DOHH2 (cell line): ENCODE measurements around the gene H2AZ2.
"Not testable (repeated sequence)": the region's sequence is repeated elsewhere in the genome, so short reads cannot be mapped to it uniquely, and the experiment has no call there.

ENCODE experiments used
- H3F3A ChIP-seq: fragments of 200-600 bp; sonication (generic), shearing (Covaris generic); 2 replicates; pipeline ENCODE4 v1.6.0; 2016; ENCODE audit warnings: antibody characterized with exemption, mild to moderate bottlenecking; ENCODE audit not compliant: control insufficient read depth, insufficient read depth
- H3K27ac ChIP-seq: fragments of 200-600 bp; sonication (generic); 2 replicates; pipeline ENCODE4 v1.5.1; 2014; ENCODE audit warnings: low read depth, mild to moderate bottlenecking, low read length, moderate library complexity
- H3K27me3 ChIP-seq: fragments of 200-600 bp; sonication (generic); 2 replicates; pipeline ENCODE4 v1.6.1; 2014; ENCODE audit warnings: mild to moderate bottlenecking, low read length, mixed read lengths; ENCODE audit not compliant: control insufficient read depth
- H3K36me3 ChIP-seq: fragments of 200-600 bp; sonication (generic); 2 replicates; pipeline ENCODE4 v1.6.1; 2014; ENCODE audit warnings: mild to moderate bottlenecking, low read length, moderate library complexity, mixed read lengths; ENCODE audit not compliant: control insufficient read depth
- H3K4me1 ChIP-seq: fragments of 200-600 bp; sonication (generic); 2 replicates; pipeline ENCODE4 v1.6.1; 2014; ENCODE audit warnings: mild to moderate bottlenecking, low read length, mixed read lengths; ENCODE audit not compliant: control insufficient read depth
- H3K4me2 ChIP-seq: fragments of 200-600 bp; sonication (generic); 2 replicates; pipeline ENCODE4 v1.6.0; 2014; ENCODE audit warnings: mild to moderate bottlenecking, low read length, moderate library complexity
- H3K4me3 ChIP-seq: fragments of 200-600 bp; sonication (generic); 2 replicates; pipeline ENCODE4 v1.5.1; 2014; ENCODE audit warnings: mild to moderate bottlenecking, low read length, mixed read lengths
- H3K79me2 ChIP-seq: fragments of 200-600 bp; sonication (generic); 2 replicates; pipeline ENCODE4 v1.6.1; 2014; ENCODE audit warnings: mild to moderate bottlenecking, low read length, mixed read lengths; ENCODE audit not compliant: control insufficient read depth
- H3K9me2 ChIP-seq: fragments of 200-600 bp; sonication (generic); replicated peaks from 2 replicates; pipeline ENCODE4 v1.6.1; 2014; ENCODE audit warnings: mild to moderate bottlenecking, low read length, mixed read lengths; ENCODE audit not compliant: control insufficient read depth
- H3K9me3 ChIP-seq: fragments of 200-600 bp; sonication (generic); 2 replicates; pipeline ENCODE4 v1.6.1; 2014; ENCODE audit warnings: antibody characterized with exemption, low read length, mixed read lengths; ENCODE audit not compliant: control insufficient read depth, insufficient read depth
- H4K20me1 ChIP-seq: fragments of 200-600 bp; sonication (generic); 2 replicates; pipeline ENCODE4 v1.6.0; 2014; ENCODE audit warnings: low read depth, mild to moderate bottlenecking, antibody characterized with exemption, low read length, moderate library complexity; ENCODE audit not compliant: control insufficient read depth, insufficient read depth
- CTCF ChIP-seq: fragments of 200-600 bp; sonication (generic); IDR thresholded peaks from one replicate; pipeline ENCODE4 v1.5.1; 2014; ENCODE audit warnings: antibody characterized with exemption, mild to moderate bottlenecking, low read depth, low read length; ENCODE audit not compliant: poor library complexity, severe bottlenecking
- EZH2phosphoT487 ChIP-seq: fragments of 200-600 bp; sonication (generic); IDR thresholded peaks from 2 replicates; pipeline ENCODE4 v1.6.1; 2017; ENCODE audit warnings: borderline replicate concordance, mild to moderate bottlenecking, antibody characterized with exemption, low read length, moderate library complexity, mixed read lengths

The H2AZ2 gene

GRCh38 chr7:44808914-44809393 lies 38.9 kb downstream of the H2AZ2 start:
- Histone ChIP-seq H3K27me3 (no peaks in the 10 kb centered on the region), H3K9me2 (no peaks in the 10 kb centered on the region), H3K36me3 (peaks cover 11% of the 10 kb centered on the region), H3K27ac (no peak overlapping the region), H3K9me3 (no peaks in the 10 kb centered on the region), H4K20me1 (0 out of 2 replicates have a peak, but pooled peaks cover 4% of the 10 kb centered on the region), H3K4me1 (no peaks in the 10 kb centered on the region), H3K4me3 (no peak overlapping the region), H3K4me2 (no peak overlapping the region), H3F3A (peaks cover 43% of the 10 kb centered on the region), H3K79me2 (no peaks in the 10 kb centered on the region)
- TF ChIP-seq CTCF (no peak), EZH2phosphoT487 (no peak)

GRCh38 chr7:44805950-44806349 lies 41.9 kb downstream of the H2AZ2 start:
- Histone ChIP-seq H3K4me3 (no peak overlapping the region), H3K9me2 (no peaks in the 10 kb centered on the region), H3K79me2 (no peaks in the 10 kb centered on the region), H3K9me3 (no peaks in the 10 kb centered on the region), H3K36me3 (peaks cover 40% of the 10 kb centered on the region), H3F3A (peaks cover 66% of the 10 kb centered on the region), H4K20me1 (peaks cover 15% of the 10 kb centered on the region; the same call in 1 of the 2 replicates), H3K27ac (no peak overlapping the region), H3K4me1 (no peaks in the 10 kb centered on the region), H3K27me3 (no peaks in the 10 kb centered on the region), H3K4me2 (no peak overlapping the region)
- TF ChIP-seq EZH2phosphoT487 (no peak), CTCF (no peak)

- not testable (repeated sequence) for H3K9me3 ChIP-seq, H3K27me3 ChIP-seq, H3K4me3 ChIP-seq, H3K4me1 ChIP-seq, H3K27ac ChIP-seq, H3K4me2 ChIP-seq, H3K9me2 ChIP-seq
- Histone ChIP-seq H3K79me2 (peaks cover 16% of the 10 kb centered on the region), H3F3A (peaks cover 82% of the 10 kb centered on the region), H3K36me3 (peaks cover 60% of the 10 kb centered on the region), H4K20me1 (peaks cover 30% of the 10 kb centered on the region)
These were observed 43.9 kb downstream of the H2AZ2 start for GRCh38 chr7:44803828-44804519.

- no peaks in the 10 kb centered on the region for H3K27me3 ChIP-seq
- no peak overlapping the region for H3K4me3 ChIP-seq
- no peak overlapping the region for H3K4me2 ChIP-seq
- no peak overlapping the region for H3K27ac ChIP-seq
- H3K9me3 ChIP-seq, result no peaks in the 10 kb centered on the region
- H3K4me1 ChIP-seq, result peaks cover 15% of the 10 kb centered on the region
- peaks cover 30% of the 10 kb centered on the region for H3K79me2 ChIP-seq
- peaks cover 75% of the 10 kb centered on the region for H3K36me3 ChIP-seq
- TF ChIP-seq EZH2phosphoT487 (no peak), CTCF (no peak)
- no peaks in the 10 kb centered on the region for H3K9me2 ChIP-seq
- H3F3A ChIP-seq, result peaks cover 86% of the 10 kb centered on the region
- H4K20me1 ChIP-seq, result peaks cover 44% of the 10 kb centered on the region
These were observed 45.4 kb downstream of the H2AZ2 start for GRCh38 chr7:44802418-44803025.
